HepG2 (cell line): Measurements from ENCODE around the gene UEVLD. TPM values are rescaled to one million over a fixed set of nuclear protein-coding genes. Genes with fewer than 3 reads are reported as not detected.

Source experiments
- CBX2 ChIP-seq, 2 experiments: fragments of 200-600 bp in 1 of 2; sonication (generic); formaldehyde crosslinking in 1 of 2; IDR thresholded peaks; 2 replicates each; pipeline versions ENCODE4 v1.7.0 to v1.8.1; 2018 to 2022; ENCODE audit warnings: low read depth in 2 of 2, low read length in 1 of 2, mild to moderate bottlenecking in 1 of 2, missing genetic modification reagents in 1 of 2
- HOXA7 ChIP-seq: sonication (generic); formaldehyde crosslinking; IDR thresholded peaks from 2 replicates; pipeline ENCODE4 v1.8.1; 2022; ENCODE audit warnings: mild to moderate bottlenecking, missing genetic modification reagents, moderate library complexity
- KIAA2018 ChIP-seq: sonication (generic); formaldehyde crosslinking; IDR thresholded peaks from 2 replicates; pipeline ENCODE4 v1.5.0; 2020; ENCODE audit warnings: mild to moderate bottlenecking, missing genetic modification reagents, borderline replicate concordance
- NFKB2 ChIP-seq: sonication (generic); formaldehyde crosslinking; IDR thresholded peaks from 2 replicates; pipeline ENCODE4 v1.4.0; 2020; ENCODE audit warnings: missing genetic modification reagents, borderline replicate concordance
- PAX8 ChIP-seq: sonication (generic); formaldehyde crosslinking; IDR thresholded peaks from 2 replicates; pipeline ENCODE4 v1.8.0; 2022; ENCODE audit warnings: mild to moderate bottlenecking, missing genetic modification reagents, borderline replicate concordance
- PAXIP1 ChIP-seq: sonication (generic); formaldehyde crosslinking; conservative IDR thresholded peaks from 2 replicates; pipeline ENCODE4 v1.4.0; 2020; ENCODE audit warnings: mild to moderate bottlenecking, missing genetic modification reagents, moderate library complexity
- SP4 ChIP-seq: sonication (generic); formaldehyde crosslinking; IDR thresholded peaks from 2 replicates; pipeline ENCODE4 v1.8.1; 2023; ENCODE audit warnings: mild to moderate bottlenecking, missing genetic modification reagents
- ZBTB1 ChIP-seq: sonication (generic); formaldehyde crosslinking; IDR thresholded peaks from 2 replicates; pipeline ENCODE4 v1.4.0; 2020; ENCODE audit warnings: missing genetic modification reagents, borderline replicate concordance
- ZFP36 ChIP-seq: fragments of 150-350 bp; IDR thresholded peaks from 2 replicates; pipeline ENCODE4 v1.6.1; 2018; ENCODE audit warnings: borderline replicate concordance, low read length, low read depth; ENCODE audit not compliant: partially characterized antibody
- ZMAT3 ChIP-seq: sonication (generic); formaldehyde crosslinking; conservative IDR thresholded peaks from 2 replicates; pipeline ENCODE4 v1.7.0; 2021; ENCODE audit warnings: missing genetic modification reagents
- ZNF207 ChIP-seq: fragments of 450-650 bp; IDR thresholded peaks from 2 replicates; pipeline ENCODE4 v1.6.1; 2016; ENCODE audit warnings: antibody characterized with exemption, borderline replicate concordance
- ZNF414 ChIP-seq: sonication (generic); formaldehyde crosslinking; IDR thresholded peaks from 2 replicates; pipeline ENCODE4 v1.5.0; 2020; ENCODE audit warnings: missing genetic modification reagents
- ZNF512 ChIP-seq: sonication (generic); formaldehyde crosslinking; IDR thresholded peaks from 2 replicates; pipeline ENCODE4 v1.4.0; 2020; ENCODE audit warnings: mild to moderate bottlenecking, missing genetic modification reagents
- ZNF7 ChIP-seq: IDR thresholded peaks from 2 replicates; pipeline ENCODE4 v1.6.1; 2016; ENCODE audit warnings: missing biosample characterization, missing genetic modification reagents
- ZNF737 ChIP-seq: sonication (generic); formaldehyde crosslinking; IDR thresholded peaks from 2 replicates; pipeline ENCODE4 v1.5.0; 2020; ENCODE audit warnings: missing genetic modification reagents, mild to moderate bottlenecking, borderline replicate concordance
- ZNF773 ChIP-seq: sonication (generic); formaldehyde crosslinking; IDR thresholded peaks from 2 replicates; pipeline ENCODE4 v1.4.0; 2020; ENCODE audit warnings: missing genetic modification reagents, borderline replicate concordance
- polyA plus RNA-seq, 8 experiments: library from polyadenylated mRNA; depleted of rRNA in 3 of 8; stranded (reverse) in 7 of 8; unstranded in 1 of 8; fragments of >200 nt; fragmentation: Illumina TruSeq in 4 of 8; extraction: Trizol in 4 of 8; gene quantifications; 2 replicates each; pipeline versions ENCODE4 v1.2.1 to v1.2.3, GENCODE V29; 2011 to 2016; ENCODE audit warnings: low read depth in 4 of 8, missing spikeins in 1 of 8, mixed read lengths in 1 of 8; ENCODE audit not compliant: insufficient read depth in 1 of 8
- total RNA-seq, 5 experiments: library from RNA; depleted of rRNA; stranded (reverse); fragments of >200 nt; fragmentation: Illumina TruSeq; extraction: Trizol; gene quantifications; 2 replicates each; pipeline ENCODE4 v1.2.3, GENCODE V29; 2016; ENCODE audit warnings: low read depth in 1 of 5

Gene UEVLD
- total and polyA plus RNA-seq, 2 of the 13 experiments (the other 11 are each of a cell fraction or from before 2014, with no cell fraction given) = 5.7 to 13.7 TPM

- TF ChIP-seq CBX2 (IDR thresholded peaks at IDR 0.05; ENCODE audit: low read depth, low read length) (no peak), CBX2 (CRISPR knock-in tag; IDR thresholded peaks at IDR 0.05; ENCODE audit: low read depth) (no peak), SP4 (no peak), PAX8 (no peak), ZFP36 (no peak), ZNF737 (CRISPR knock-in tag) (no peak), ZNF512 (CRISPR knock-in tag) (no peak), ZMAT3 (CRISPR knock-in tag) (no peak), HOXA7 (CRISPR knock-in tag) (no peak), ZNF7 (CRISPR knock-in tag) (no peak), ZNF773 (CRISPR knock-in tag) (no peak), ZNF414 (CRISPR knock-in tag) (no peak), ZBTB1 (CRISPR knock-in tag) (no peak), NFKB2 (no peak), PAXIP1 (peak; percentile 75), KIAA2018 (no peak), ZNF207 (no peak)
These were observed 64.3 kb downstream of the UEVLD start (continued) for GRCh38 chr11:18524248-18524647.
